ENCODE data around the gene RGS8. TPM values are rescaled to one million over a fixed set of nuclear protein-coding genes. Genes with fewer than 3 reads are reported as not detected.

The RGS8 gene, protein sequence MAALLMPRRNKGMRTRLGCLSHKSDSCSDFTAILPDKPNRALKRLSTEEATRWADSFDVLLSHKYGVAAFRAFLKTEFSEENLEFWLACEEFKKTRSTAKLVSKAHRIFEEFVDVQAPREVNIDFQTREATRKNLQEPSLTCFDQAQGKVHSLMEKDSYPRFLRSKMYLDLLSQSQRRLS
- under 0.01 TPM in 1 of 2 replicates, not detected in the other for total RNA-seq

DNA sequence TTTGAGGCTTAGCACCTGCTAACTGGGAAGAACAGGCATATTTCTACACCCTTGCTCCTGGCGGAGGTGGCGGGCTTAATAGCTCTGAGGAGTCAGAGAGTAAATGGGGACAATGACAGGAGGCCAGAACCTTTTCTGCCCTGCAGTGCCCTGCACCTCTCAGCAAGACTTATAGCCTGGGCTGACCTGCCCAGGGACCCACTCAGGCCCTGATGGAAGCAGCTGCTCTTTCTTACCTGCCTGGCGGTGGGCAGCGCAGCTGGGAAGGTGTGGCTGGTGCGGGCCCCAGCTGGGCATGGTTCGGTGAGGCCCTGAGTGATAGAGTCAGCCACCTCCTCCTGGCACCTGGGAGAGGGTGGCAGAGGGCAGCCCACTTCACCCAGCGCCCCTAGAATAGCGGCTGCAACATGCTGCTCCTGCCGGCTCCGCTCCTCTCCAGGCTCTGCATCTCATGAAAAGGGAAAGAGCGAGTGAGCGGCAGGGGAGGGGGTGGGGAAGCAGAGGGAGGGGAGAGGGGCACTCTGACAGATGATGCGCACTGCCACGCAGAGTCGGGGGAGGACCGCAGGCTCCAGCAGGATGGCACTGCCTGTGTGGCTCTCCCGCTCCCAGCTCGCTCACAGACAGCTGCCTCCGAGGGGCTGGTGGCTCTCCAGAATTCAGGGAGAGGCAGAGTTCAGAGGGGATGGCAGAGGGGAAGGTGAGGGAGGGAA is at the start of gene RGS8:
Gene RGS8, minus strand, starts transcription at position 472 of the 713 bp plus-strand sequence. CDS start 14,938 bp downstream, outside the sequence.

Other genes starting within 250 kb of the RGS8 start
- not detected in 2 replicates for gene RGSL1, start 234.4 kb downstream of the RGS8 start, total RNA-seq
- gene RNASEL, start 95.3 kb downstream of the RGS8 start, total RNA-seq = 8.0 and 12.4 TPM in 2 replicates
- gene RGS16, start 80.2 kb downstream of the RGS8 start, total RNA-seq = 0.29 and 0.66 TPM in 2 replicates
- gene NPL, start 105.2 kb upstream of the RGS8 start, total RNA-seq = 1.3 and 2.8 TPM in 2 replicates
- gene DHX9, start 154.8 kb upstream of the RGS8 start, total RNA-seq = 104 and 181 TPM in 2 replicates

All from smooth muscle cell of trachea (primary cell).